GM18526 (cell line): ENCODE measurements around the gene ST7.

Experiments used
- POLR2A ChIP-seq: IDR thresholded peaks from 3 replicates; pipeline ENCODE4 v1.6.1; 2011; ENCODE audit not compliant: insufficient read length; ENCODE audit errors: extremely low read depth

Gene ST7

DNA sequence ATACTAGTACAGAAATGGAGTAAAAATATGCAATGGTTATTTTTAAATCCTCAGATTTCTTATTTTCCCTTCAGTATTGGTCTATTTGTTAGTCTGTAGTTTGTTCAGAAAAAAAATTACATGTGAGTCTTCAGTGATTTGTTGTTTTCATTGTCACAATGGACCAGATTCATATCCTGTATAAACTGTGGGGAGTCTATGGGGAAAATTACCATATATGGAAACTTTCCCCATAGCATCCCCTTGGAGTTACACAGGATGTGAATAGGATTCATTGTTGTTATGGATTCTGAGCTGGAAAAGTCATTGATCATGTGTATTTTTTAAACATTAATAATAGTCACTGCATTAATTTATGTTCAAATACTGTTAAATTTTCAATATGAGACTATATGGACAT lies 72.6 kb downstream of the ST7 start:
- no peak for TF ChIP-seq POLR2A

DNA sequence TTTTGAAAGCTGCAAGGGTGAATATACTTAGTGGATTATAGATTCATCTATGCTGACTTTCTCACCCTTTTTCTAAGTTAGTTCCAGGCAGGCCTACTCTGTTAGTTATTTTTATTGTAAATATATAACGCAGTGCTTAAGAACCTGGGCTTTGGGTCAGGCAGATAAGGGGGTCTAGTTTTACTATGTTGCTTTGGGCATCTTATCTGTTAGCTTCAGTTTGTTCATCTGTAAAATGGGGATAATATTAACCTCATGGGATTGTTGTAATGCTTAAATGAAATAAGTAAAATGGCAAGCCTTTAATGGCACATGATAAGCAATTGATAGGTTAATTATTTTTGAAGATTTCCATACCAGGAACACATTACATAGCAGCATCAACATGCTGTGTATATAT lies 79.5 kb downstream of the ST7 start:
- no peak for TF ChIP-seq POLR2A

DNA sequence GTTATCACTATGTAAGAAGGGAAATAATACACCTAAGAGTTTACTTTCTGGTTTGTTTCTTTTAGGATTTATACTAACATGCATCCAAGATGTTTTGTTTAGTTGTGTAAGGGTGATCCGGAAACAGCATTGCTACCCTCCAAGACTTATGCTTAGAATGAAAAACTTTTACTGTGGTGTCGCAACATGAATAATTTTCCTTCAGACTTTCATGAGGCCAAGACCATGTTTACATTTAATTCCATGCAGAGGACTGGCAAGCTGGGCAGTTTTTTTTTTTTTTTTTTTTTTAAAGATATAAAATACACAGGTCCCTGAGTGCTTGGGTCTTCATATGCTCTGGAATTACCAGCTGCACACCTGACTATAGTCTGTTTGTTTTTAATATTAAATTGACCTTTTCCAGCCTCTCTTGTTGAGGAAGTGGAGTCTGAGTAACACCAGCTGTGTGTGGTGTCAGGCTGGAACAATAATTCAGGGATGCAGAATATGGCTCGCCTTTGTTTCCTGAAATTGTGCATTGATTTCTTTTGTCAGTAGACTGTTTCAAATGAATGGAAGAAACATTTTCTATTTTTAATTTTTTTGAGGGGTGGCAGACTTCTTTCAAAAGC lies 81.7 kb downstream of the ST7 start:
- TF ChIP-seq POLR2A, result no peak

DNA sequence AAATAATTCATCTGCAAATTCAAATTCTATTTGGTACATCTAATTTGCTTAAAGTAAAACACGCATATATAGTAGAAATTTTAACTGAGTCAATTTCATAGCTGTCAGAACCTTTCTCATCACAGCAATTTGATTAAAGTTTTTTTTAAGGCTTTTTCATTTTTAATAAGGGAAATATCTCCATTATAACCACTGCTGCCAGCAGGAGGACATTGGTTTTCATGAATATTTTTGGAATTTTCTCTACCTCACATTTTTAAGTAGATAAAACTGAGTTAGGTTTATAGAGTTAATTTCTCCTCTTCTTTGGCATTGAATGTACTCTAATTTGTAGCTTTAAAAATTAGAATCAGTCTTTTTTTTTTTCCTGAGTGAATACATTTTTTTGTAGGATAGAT lies 82.2 kb downstream of the ST7 start:
- no peak for TF ChIP-seq POLR2A

DNA sequence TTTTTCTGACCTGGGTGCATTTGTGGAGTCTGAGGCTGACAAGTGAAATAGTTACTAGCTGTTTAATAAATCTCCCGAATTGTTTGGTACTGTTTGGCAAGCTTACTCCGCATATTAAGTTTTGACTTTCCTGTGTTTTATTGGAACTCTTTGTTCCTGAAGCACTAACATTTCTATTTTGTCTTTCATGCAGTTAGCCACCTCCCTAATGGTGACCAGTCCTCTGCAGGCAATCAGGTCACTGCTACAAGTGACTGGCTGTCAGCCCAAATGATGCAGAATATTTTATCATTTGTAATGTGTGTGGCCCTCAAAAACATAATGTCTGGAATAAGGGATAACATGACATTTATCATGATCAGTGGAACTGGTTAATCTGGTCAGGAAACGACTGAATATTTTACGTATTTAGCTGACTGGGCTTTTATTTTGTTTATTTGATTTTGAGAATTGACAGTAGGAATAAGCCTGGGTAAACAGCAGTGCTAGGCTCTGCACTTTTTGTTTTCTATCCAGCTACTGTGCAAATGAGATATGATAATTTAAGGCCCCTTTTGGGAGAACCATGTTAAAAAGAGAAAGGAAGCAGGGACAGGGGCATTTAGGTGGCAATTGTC lies 82.9 kb downstream of the ST7 start:
- no peak for TF ChIP-seq POLR2A

DNA sequence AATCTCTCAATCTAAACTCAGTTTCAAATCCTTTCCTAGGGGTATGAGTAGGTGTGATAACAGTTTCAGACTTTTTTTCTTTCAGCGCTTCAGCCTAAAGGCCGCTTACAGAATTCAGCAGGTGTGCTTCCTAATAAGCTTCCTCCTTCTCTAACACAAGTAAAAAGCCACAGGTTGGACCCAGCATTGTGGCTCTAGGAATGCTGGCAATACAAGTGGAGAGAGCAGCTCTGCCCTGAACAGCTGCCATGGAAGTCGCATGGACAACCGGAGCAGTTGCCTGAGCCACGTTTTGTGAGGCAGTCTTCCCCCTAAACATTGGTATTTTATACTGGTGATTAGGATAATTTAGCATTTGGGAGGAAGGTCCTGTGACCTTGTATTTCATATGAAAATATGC lies 83.5 kb downstream of the ST7 start:
- TF ChIP-seq POLR2A, result no peak

DNA sequence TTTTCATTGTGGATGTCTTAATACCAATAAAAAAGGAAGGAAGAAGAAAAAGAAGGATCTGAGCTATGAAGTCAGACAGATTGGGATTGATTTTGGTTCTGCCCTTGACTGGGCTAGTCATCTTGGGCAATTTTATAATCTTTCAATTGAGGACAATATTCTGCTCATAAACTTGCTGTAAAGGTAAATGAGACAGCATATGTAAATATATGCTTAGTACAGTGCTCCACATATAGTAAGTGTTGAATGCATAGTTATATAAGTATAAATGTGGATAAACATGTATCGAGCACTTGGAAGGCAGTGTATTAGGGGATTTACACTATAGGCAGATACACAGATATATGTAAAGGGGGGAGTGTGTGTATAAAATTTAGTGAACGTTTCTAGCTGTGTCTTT lies 85.1 kb downstream of the ST7 start:
- no peak for TF ChIP-seq POLR2A

DNA sequence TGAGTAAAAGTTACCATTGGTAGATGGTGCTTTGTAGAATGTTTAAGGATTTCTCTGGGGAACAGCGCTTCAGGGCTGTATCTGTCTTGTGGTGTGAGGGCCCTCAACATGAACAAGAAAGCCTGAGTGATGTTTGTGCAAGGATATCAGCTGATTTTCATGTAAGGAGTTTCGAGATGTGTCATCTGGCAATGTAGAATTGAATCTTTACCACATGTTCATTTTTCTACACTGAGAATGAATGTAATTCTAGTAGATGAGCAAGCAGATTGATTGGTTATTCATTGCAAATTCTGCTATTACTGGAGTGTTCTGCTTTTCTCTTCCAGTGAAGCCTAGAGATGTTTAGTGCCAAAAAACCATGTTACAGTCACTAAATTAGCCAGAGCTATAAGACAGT lies 87.7 kb downstream of the ST7 start:
- no peak for TF ChIP-seq POLR2A

DNA sequence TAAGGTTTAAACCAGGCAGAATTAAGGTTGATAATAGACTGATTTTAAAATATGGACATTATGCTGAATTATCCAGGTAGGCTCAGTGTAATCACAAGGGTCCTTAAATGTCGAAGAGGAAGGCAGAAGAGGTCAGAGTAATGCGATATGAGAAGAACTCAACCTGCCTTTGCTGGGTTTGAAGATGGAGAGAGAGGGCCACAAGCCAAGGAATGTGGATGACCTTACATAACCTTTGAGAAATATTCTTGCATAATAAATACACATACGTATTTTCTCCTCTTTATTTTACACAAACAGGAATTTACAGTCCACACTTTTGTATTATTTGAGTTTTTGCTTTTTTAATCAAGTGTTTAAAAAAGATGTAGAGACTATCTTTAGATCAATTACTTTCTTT lies 88.5 kb downstream of the ST7 start:
- TF ChIP-seq POLR2A, result no peak

DNA sequence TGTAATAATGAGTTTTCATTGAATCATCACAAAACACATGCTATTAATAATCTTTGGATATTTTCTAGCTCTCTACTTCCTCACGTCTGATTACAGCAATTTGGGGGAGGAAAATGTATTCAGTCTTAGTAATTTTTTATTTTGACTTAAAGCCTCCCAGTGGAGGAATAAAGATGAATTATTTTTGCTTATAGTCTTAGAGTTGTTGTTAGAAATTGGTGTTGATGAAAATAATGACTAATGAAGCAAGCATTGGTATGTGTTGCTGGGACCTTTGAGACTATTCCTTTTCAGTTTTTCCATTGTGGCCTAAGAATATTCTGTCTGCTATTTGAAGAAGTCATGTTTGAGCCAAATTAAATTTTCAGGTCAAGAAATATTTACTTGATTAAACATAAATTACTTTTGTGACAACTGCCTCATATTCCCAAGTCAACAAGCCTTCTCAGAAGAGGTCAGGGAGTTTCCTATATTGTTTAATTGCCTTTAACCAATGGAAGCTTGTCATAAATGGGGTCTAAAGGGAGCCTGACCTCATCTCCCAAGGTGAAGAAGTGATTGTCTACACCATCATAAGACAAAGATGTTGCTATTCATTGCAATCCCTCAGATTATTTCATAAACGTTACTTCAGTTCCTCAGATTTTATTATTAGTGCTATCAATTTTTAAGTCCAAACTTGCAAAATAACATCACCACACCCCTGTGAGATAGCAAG lies 90.0 kb downstream of the ST7 start:
- TF ChIP-seq POLR2A, result no peak

DNA sequence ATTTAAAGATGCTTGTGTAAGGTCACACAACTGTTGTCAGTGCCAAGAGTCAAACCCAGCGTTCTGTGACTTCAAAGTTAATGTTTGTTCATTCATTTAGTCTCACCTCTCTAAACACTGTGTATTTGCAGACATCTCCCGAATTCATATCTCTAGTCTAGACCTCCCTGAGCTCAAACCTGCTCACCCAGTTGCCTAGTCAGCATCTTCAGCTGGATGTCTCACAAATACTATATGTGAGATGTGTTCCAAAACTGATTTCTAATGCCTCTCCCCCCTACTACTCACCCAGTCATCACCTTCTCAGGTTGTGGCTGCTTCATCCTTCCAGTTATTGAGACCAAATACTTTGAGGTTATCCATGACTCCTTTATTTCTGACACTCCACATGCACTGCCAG lies 91.4 kb downstream of the ST7 start:
- no peak for TF ChIP-seq POLR2A

DNA sequence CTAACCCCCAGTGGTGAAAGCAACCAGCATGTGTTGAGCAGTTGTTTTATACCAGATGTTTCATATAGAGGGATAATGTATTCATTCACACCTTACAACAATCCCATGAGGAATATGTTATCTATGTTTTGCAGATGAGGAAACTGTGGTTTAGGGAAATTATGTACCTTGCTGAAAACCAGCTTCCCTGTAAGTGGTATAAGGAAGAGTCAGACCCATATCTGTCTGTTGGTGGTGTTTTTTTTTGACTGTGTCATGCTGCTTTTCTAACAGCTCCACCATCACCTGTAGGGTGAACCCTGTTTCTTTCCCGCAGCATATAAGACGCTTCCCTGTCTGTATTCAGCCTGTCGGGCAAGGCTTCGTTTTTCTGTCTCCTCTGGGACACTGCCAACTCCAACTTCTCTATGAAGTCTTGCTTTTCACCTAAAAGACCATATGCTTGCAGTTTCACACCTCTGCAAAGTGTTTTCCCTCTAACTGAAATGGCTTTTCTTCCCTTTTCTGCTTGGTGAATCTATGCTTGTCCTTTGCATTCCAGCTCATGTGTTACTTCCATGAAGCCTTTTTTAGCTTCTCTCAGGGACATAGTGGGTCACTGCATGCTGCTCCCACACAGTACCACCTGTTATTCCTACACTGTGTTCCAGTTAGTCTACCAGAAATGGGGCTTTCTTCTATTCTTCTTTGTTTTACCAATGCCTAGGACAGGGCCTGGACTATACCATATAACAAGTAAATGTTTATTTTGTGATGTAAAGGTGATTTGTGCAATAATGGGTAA lies 92.8 kb downstream of the ST7 start:
- TF ChIP-seq POLR2A, result no peak

DNA sequence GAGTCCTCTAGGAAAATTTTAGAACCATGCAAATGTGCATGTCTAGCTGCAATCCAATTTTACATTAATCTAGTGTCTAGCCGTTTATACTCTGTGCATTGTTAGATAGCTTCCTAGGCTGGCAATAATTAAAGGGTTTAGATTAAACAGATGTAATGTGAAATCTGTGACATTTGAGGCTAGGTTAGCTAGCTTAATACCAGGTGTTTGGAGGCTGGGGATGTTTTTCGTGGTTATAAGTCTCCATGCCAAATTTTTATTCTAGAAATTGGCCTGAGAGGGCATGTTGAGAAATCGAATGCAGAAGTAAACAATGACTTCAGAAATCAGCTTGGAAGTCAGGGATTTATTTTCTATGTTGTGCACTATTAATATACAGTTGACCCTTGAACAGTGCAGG lies 94.2 kb downstream of the ST7 start:
- TF ChIP-seq POLR2A, result no peak

DNA sequence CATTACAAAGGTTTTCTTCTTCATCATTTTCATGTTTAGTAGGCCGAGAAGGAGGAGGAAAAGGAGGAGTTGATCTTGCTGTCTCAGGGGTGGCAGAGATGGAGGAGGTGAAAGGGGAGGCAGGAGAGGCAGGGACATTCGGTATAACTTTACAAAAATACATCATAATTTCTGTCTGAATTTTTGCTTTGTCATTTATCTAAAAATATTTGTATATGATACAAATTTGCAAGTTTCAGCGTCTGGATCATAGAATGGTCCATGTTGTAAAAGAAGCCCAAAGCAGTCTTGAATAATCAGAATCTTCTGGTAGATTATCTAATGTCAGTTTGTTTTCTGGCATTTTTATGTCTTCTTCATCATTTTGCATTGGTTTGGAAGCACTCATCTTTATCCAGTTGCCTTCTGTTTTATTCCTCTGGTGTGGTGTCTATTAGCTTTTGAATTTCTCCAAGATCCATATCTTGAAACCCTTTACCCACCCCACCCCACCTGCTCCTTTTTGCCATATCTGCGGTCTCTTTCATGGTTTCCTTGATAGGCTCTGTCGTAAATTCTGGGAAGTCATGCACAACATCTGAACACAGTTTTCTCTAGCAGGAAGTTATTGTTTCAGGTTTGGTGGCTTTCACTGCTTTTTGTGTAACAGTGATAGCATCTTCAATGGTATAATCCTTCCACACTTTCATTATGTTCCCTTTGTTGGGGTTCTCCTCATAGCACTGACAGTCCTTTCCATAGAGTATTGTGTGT lies 95.0 kb downstream of the ST7 start:
- TF ChIP-seq POLR2A, result no peak

DNA sequence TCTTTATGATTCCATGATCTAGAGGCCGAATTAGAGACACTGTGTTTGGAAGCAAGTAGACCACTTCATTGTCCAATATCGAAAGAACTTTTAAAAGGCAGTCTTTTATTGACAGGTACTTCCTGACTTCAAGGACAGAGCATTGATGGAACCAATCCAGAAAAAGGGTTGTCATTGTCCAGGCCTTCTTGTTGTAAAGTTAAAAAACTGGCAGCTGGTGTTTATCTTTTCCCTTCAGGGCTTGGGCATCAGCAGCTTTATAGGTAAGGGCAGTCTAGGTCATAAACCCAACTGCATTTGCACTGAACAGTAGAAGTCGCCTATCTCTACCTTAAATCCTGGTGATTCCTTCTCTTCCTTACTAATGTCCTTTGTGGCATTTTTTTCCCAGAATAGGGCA lies 95.6 kb downstream of the ST7 start:
- TF ChIP-seq POLR2A, result no peak

DNA sequence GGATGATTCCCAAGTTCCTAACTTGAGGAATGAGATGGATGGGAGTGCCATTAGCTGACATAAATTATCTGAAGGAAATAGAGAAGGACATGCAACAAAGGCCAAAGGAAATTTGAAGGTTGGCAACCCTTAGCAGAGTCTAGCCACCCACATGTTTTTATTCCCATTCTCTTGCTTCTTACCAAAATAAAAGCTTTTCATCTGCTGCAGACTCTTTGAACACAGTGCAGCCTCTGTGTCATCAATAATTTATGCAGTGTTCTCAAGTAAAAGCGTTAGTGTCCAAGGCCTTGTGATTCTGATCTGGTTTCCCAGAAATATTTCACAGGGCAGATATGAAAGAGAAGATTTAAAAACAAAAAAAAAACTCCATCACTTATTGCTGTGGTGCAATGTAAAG lies 98.5 kb downstream of the ST7 start:
- no peak for TF ChIP-seq POLR2A

DNA sequence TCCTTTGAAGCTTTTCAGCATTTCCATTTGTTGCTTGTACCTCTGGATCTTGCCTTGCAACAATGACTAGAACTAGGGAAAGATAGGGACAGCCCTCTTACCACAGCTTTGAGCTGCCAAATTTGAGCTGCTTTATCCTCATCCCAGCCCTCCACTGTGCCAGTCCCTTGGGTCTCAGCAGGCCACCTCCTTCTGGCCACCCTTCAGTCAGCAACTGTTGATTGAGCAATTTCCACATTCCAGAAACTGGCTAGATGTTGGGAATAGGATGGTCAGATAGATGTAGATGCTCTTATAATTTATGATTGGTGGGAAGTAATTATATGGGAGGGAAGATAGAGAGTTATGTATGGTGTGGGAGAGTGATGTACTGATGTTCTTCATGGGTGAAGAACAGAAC lies 100.1 kb downstream of the ST7 start:
- no peak for TF ChIP-seq POLR2A
